ENCODE results near the gene TRPV5. TPM values are rescaled to one million over a fixed set of nuclear protein-coding genes. Genes with fewer than 3 reads are reported as not detected.

Gene TRPV5
- total RNA-seq, 1 donor = not detected

GRCh38 chr7:142887282-142888015, 46.1 kb downstream of the TRPV5 start:
- no peaks in the 10 kb centered on the region for H3K4me1 ChIP-seq (ENCODE audit: insufficient read depth, low read length)
- H4K20me1 ChIP-seq (ENCODE audit: insufficient read depth, low read length) = no peaks in the 10 kb centered on the region
- no peaks in the 10 kb centered on the region for H3K9me3 ChIP-seq (ENCODE audit: low read depth, low read length)
- H3K27ac ChIP-seq (ENCODE audit: low read depth, low read length) = no peak overlapping the region
- no peak overlapping the region for H3K4me2 ChIP-seq (ENCODE audit: insufficient read depth, low read length)
- H3K4me3 ChIP-seq (ENCODE audit: insufficient read depth, low read length) = no peak overlapping the region
- no peak overlapping the region for H2AFZ ChIP-seq (ENCODE audit: low read length)
- H3K79me2 ChIP-seq (ENCODE audit: insufficient read depth, low read length) = no peaks in the 10 kb centered on the region
- DNase-seq (ENCODE audit: insufficient read length, low spot score, missing footprints) = no peak
- TF ChIP-seq CTCF (IDR thresholded peaks at IDR 0.05; ENCODE audit: extremely low read depth, low read depth, low read length) = no peak
- H3K36me3 ChIP-seq (ENCODE audit: insufficient read depth, low read length) = no peaks in the 10 kb centered on the region
- H3K27me3 ChIP-seq (ENCODE audit: insufficient read depth, low read length) = peaks cover 3% of the 10 kb centered on the region

- Histone ChIP-seq H2AFZ (ENCODE audit: low read length) (no peak overlapping the region), H3K36me3 (ENCODE audit: insufficient read depth, low read length) (no peaks in the 10 kb centered on the region), H3K9me3 (ENCODE audit: low read depth, low read length) (no peaks in the 10 kb centered on the region), H3K79me2 (ENCODE audit: insufficient read depth, low read length) (no peaks in the 10 kb centered on the region), H3K27me3 (ENCODE audit: insufficient read depth, low read length) (peaks cover 3% of the 10 kb centered on the region), H3K4me1 (ENCODE audit: insufficient read depth, low read length) (no peaks in the 10 kb centered on the region), H3K4me3 (ENCODE audit: insufficient read depth, low read length) (no peak overlapping the region), H3K4me2 (ENCODE audit: insufficient read depth, low read length) (no peak overlapping the region), H3K27ac (ENCODE audit: low read depth, low read length) (no peak overlapping the region), H4K20me1 (ENCODE audit: insufficient read depth, low read length) (no peaks in the 10 kb centered on the region)
- no peak for TF ChIP-seq CTCF (IDR thresholded peaks at IDR 0.05; ENCODE audit: extremely low read depth, low read depth, low read length)
- no peak for DNase-seq (ENCODE audit: insufficient read length, low spot score, missing footprints)
These were observed 46.7 kb downstream of the TRPV5 start for GRCh38 chr7:142886866-142887265.

- no peak within 1 kb of the TSS for H2AFZ ChIP-seq (ENCODE audit: low read length)
- no peak for DNase-seq (ENCODE audit: insufficient read length, low spot score, missing footprints)
- no peaks in the 10 kb centered on the region for H4K20me1 ChIP-seq (ENCODE audit: insufficient read depth, low read length)
- H3K79me2 ChIP-seq (ENCODE audit: insufficient read depth, low read length) = no peaks in the 10 kb centered on the region
- no peak within 1 kb of the TSS for H3K27ac ChIP-seq (ENCODE audit: low read depth, low read length)
- peaks cover 6% of the 10 kb centered on the region for H3K27me3 ChIP-seq (ENCODE audit: insufficient read depth, low read length)
- no peaks in the 10 kb centered on the region for H3K36me3 ChIP-seq (ENCODE audit: insufficient read depth, low read length)
- TF ChIP-seq CTCF (IDR thresholded peaks at IDR 0.05; ENCODE audit: extremely low read depth, low read depth, low read length) = no peak
- no peak within 1 kb of the TSS for H3K4me2 ChIP-seq (ENCODE audit: insufficient read depth, low read length)
- no peak within 1 kb of the TSS for H3K4me3 ChIP-seq (ENCODE audit: insufficient read depth, low read length)
- no peaks in the 10 kb centered on the region for H3K9me3 ChIP-seq (ENCODE audit: low read depth, low read length)
- H3K4me1 ChIP-seq (ENCODE audit: insufficient read depth, low read length) = no peaks in the 10 kb centered on the region
These were observed 48.0 kb downstream of the TRPV5 start, which contains the start of gene TRPV6 for GRCh38 chr7:142885311-142886230. Gene TRPV6 (minus strand): TSS chr7:142885745.

GRCh38 chr7:142884286-142884640, 49.3 kb downstream of the TRPV5 start:
- Histone ChIP-seq H3K27ac (ENCODE audit: low read depth, low read length) (no peak overlapping the region), H3K27me3 (ENCODE audit: insufficient read depth, low read length) (peaks cover 11% of the 10 kb centered on the region), H3K4me2 (ENCODE audit: insufficient read depth, low read length) (no peak overlapping the region), H3K9me3 (ENCODE audit: low read depth, low read length) (no peaks in the 10 kb centered on the region), H3K36me3 (ENCODE audit: insufficient read depth, low read length) (no peaks in the 10 kb centered on the region), H2AFZ (ENCODE audit: low read length) (no peak overlapping the region), H3K79me2 (ENCODE audit: insufficient read depth, low read length) (no peaks in the 10 kb centered on the region), H3K4me1 (ENCODE audit: insufficient read depth, low read length) (no peaks in the 10 kb centered on the region), H4K20me1 (ENCODE audit: insufficient read depth, low read length) (no peaks in the 10 kb centered on the region), H3K4me3 (ENCODE audit: insufficient read depth, low read length) (no peak overlapping the region)
- no peak for DNase-seq (ENCODE audit: insufficient read length, low spot score, missing footprints)
- TF ChIP-seq CTCF (IDR thresholded peaks at IDR 0.05; ENCODE audit: extremely low read depth, low read depth, low read length) = no peak

Data from osteoblast (primary cell).